ENCODE measurements around the gene MISP. TPM values are rescaled to one million over a fixed set of nuclear protein-coding genes. Genes with fewer than 3 reads are reported as not detected.
A peak's percentile ranks its signal among the peaks of the same experiment; 100 is the strongest.

Gene MISP
- total and polyA plus RNA-seq, 2 of the 13 experiments (the other 11 are each of a cell fraction or from before 2014, with no cell fraction given), result 0.67 to 1.3 TPM

DNA sequence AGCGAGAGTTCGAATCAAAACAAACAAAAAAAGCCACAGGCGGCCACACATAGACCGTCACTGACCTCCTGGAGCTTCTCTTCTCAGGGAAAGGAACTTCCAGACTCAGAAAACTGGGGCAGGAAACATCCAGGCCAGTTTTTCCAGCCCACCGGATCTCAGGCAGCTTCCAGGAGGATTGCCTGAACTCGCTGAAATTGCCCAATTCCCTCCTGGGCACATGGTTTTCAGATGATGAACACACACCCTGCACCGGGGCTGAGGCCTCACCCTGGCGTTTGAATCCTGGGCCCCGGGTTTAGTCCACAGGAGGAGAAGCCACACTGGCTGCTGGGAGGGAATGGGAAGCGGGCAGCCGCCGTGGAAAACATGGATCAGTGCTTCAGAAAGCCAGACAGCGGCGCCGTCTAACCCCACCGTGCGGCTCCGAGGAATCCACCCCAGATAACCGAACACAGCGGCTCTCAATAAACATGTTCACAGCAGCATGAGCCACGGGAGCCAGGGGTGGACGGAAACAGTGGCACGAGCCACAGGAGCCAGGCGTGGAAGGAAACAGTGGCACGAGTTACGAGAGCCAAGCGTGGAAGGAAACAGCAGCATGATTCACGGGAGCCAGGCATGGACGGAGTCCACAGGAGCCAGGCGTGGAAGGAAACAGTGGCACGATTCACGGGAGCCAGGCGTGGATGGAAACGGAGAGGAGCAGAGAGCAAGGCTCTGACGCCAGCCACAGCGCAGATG is 28.2 kb downstream of the MISP start (continued):
- TF ChIP-seq, protein P1, sequence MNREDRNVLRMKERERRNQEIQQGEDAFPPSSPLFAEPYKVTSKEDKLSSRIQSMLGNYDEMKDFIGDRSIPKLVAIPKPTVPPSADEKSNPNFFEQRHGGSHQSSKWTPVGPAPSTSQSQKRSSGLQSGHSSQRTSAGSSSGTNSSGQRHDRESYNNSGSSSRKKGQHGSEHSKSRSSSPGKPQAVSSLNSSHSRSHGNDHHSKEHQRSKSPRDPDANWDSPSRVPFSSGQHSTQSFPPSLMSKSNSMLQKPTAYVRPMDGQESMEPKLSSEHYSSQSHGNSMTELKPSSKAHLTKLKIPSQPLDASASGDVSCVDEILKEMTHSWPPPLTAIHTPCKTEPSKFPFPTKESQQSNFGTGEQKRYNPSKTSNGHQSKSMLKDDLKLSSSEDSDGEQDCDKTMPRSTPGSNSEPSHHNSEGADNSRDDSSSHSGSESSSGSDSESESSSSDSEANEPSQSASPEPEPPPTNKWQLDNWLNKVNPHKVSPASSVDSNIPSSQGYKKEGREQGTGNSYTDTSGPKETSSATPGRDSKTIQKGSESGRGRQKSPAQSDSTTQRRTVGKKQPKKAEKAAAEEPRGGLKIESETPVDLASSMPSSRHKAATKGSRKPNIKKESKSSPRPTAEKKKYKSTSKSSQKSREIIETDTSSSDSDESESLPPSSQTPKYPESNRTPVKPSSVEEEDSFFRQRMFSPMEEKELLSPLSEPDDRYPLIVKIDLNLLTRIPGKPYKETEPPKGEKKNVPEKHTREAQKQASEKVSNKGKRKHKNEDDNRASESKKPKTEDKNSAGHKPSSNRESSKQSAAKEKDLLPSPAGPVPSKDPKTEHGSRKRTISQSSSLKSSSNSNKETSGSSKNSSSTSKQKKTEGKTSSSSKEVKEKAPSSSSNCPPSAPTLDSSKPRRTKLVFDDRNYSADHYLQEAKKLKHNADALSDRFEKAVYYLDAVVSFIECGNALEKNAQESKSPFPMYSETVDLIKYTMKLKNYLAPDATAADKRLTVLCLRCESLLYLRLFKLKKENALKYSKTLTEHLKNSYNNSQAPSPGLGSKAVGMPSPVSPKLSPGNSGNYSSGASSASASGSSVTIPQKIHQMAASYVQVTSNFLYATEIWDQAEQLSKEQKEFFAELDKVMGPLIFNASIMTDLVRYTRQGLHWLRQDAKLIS (CRISPR knock-in tag; IDR thresholded peaks at IDR 0.05), result peak; percentile 46; the same call in 1 of the 2 replicates
- no peak for TF ChIP-seq ZNF282 (IDR thresholded peaks at IDR 0.05; ENCODE audit: partially characterized antibody)
- TF ChIP-seq, protein P2, sequence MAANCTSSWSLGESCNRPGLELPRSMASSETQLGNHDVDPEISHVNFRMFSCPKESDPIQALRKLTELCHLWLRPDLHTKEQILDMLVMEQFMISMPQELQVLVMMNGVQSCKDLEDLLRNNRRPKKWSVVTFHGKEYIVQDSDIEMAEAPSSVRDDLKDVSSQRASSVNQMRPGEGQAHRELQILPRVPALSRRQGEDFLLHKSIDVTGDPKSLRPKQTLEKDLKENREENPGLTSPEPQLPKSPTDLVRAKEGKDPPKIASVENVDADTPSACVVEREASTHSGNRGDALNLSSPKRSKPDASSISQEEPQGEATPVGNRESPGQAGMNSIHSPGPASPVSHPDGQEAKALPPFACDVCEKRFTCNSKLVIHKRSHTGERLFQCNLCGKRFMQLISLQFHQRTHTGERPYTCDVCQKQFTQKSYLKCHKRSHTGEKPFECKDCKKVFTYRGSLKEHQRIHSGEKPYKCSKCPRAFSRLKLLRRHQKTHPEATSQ (CRISPR knock-in tag; IDR thresholded peaks at IDR 0.05; ENCODE audit: borderline replicate concordance), result no peak; the same call in 1 of the 2 replicates
- TF ChIP-seq, protein P3, sequence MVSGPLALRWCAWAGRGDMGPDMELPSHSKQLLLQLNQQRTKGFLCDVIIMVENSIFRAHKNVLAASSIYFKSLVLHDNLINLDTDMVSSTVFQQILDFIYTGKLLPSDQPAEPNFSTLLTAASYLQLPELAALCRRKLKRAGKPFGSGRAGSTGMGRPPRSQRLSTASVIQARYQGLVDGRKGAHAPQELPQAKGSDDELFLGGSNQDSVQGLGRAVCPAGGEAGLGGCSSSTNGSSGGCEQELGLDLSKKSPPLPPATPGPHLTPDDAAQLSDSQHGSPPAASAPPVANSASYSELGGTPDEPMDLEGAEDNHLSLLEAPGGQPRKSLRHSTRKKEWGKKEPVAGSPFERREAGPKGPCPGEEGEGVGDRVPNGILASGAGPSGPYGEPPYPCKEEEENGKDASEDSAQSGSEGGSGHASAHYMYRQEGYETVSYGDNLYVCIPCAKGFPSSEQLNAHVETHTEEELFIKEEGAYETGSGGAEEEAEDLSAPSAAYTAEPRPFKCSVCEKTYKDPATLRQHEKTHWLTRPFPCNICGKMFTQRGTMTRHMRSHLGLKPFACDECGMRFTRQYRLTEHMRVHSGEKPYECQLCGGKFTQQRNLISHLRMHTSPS (CRISPR knock-in tag; IDR thresholded peaks at IDR 0.05; ENCODE audit: low read depth), result peak; percentile 55; the same call in 1 of the 2 replicates
- peak; percentile 94; the same call in 1 of the 2 replicates for TF ChIP-seq ZNF430 (CRISPR knock-in tag; IDR thresholded peaks at IDR 0.05)
- peak; percentile 80 for TF ChIP-seq ZFX (CRISPR knock-in tag; IDR thresholded peaks at IDR 0.05; ENCODE audit: low read depth)
- 0 out of 2 replicates have a peak, but pooled peaks have one; percentile 53 for TF ChIP-seq MED13 (CRISPR knock-in tag; IDR thresholded peaks at IDR 0.05)
- 0 out of 2 replicates have a peak, but pooled peaks have one; percentile 39 for TF ChIP-seq ZFAT (CRISPR knock-in tag; conservative IDR thresholded peaks at IDR 0.05)
- TF ChIP-seq ZNF256 (CRISPR knock-in tag; conservative IDR thresholded peaks at IDR 0.05), result peak; percentile 95; the same call in 1 of the 2 replicates
- TF ChIP-seq, protein P4, sequence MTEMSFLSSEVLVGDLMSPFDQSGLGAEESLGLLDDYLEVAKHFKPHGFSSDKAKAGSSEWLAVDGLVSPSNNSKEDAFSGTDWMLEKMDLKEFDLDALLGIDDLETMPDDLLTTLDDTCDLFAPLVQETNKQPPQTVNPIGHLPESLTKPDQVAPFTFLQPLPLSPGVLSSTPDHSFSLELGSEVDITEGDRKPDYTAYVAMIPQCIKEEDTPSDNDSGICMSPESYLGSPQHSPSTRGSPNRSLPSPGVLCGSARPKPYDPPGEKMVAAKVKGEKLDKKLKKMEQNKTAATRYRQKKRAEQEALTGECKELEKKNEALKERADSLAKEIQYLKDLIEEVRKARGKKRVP (CRISPR knock-in tag; IDR thresholded peaks at IDR 0.05), result peak in 1 of 2 experiments; percentile 71; a peak in 1 of 4 replicates
- TF ChIP-seq KDM5A (IDR thresholded peaks at IDR 0.05; ENCODE audit: borderline replicate concordance, low read length), result no peak
- peak; percentile 88; the same call in 1 of the 2 replicates for TF ChIP-seq ISX (CRISPR knock-in tag; conservative IDR thresholded peaks at IDR 0.05)
- TF ChIP-seq TOE1 (CRISPR knock-in tag; IDR thresholded peaks at IDR 0.05), result peak; percentile 65; the same call in 1 of the 2 replicates
- TF ChIP-seq, protein P5, sequence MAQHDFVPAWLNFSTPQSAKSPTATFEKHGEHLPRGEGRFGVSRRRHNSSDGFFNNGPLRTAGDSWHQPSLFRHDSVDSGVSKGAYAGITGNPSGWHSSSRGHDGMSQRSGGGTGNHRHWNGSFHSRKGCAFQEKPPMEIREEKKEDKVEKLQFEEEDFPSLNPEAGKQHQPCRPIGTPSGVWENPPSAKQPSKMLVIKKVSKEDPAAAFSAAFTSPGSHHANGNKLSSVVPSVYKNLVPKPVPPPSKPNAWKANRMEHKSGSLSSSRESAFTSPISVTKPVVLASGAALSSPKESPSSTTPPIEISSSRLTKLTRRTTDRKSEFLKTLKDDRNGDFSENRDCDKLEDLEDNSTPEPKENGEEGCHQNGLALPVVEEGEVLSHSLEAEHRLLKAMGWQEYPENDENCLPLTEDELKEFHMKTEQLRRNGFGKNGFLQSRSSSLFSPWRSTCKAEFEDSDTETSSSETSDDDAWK (CRISPR knock-in tag; IDR thresholded peaks at IDR 0.05), result no peak
- peak; percentile 76; the same call in 1 of the 2 replicates for TF ChIP-seq TSC22D2 (CRISPR knock-in tag; IDR thresholded peaks at IDR 0.05; ENCODE audit: borderline replicate concordance)
- TF ChIP-seq HMG20B (CRISPR knock-in tag; conservative IDR thresholded peaks at IDR 0.05), result 0 out of 2 replicates have a peak, but pooled peaks have one; percentile 27
- peak; percentile 78; the same call in 1 of the 2 replicates for TF ChIP-seq RXRB (CRISPR knock-in tag; IDR thresholded peaks at IDR 0.05; ENCODE audit: borderline replicate concordance)

Measured in HepG2 (cell line).